ENCODE data around the gene MARCHF9. TPM values are rescaled to one million over a fixed set of nuclear protein-coding genes. Genes with fewer than 3 reads are reported as not detected.
"Not testable (repeated sequence)": the region's sequence is repeated elsewhere in the genome, so short reads cannot be mapped to it uniquely, and the experiment has no call there.

The MARCHF9 gene
- total RNA-seq, result 10 to 100 TPM; 18.2 to 19.2 TPM

- Mint-ChIP-seq H3K4me3 (peak within 1 kb of the TSS; percentile 87), H3K27me3 (no peaks in the 10 kb centered on the region), H3K4me1 (peaks cover 50% of the 10 kb centered on the region), H3K9me3 (no peaks in the 10 kb centered on the region), H3K27ac (peak within 1 kb of the TSS; percentile 55), H3K36me3 (peaks cover 31% of the 10 kb centered on the region)
- peak; percentile 86 for DNase-seq
Observed at GRCh38 chr12:57754411-57755193, at the start of gene MARCHF9. TSS of gene MARCHF9 (plus strand) at chr12:57755103. CDS start at chr12:57755529, 426 bp downstream.

GRCh38 chr12:57707250-57707649 is 47.7 kb upstream of the MARCHF9 start:
- DNase-seq, result no peak
- Mint-ChIP-seq H3K27ac (no peak overlapping the region), H3K36me3 (peaks cover 39% of the 10 kb centered on the region), H3K27me3 (no peaks in the 10 kb centered on the region), H3K4me1 (peaks cover 3% of the 10 kb centered on the region), H3K4me3 (no peak overlapping the region), H3K9me3 (peaks cover 12% of the 10 kb centered on the region)

GRCh38 chr12:57708296-57708695 is 46.6 kb upstream of the MARCHF9 start:
- H3K9me3 Mint-ChIP-seq, result peaks cover 5% of the 10 kb centered on the region
- no peak for DNase-seq
- H3K4me3 Mint-ChIP-seq, result no peak overlapping the region
- H3K4me1 Mint-ChIP-seq, result peaks cover 3% of the 10 kb centered on the region
- H3K36me3 Mint-ChIP-seq, result peaks cover 29% of the 10 kb centered on the region
- H3K27me3 Mint-ChIP-seq, result no peaks in the 10 kb centered on the region
- no peak overlapping the region for H3K27ac Mint-ChIP-seq

GRCh38 chr12:57712701-57713100 is 42.2 kb upstream of the MARCHF9 start:
- Mint-ChIP-seq H3K27me3 (no peaks in the 10 kb centered on the region), H3K36me3 (peaks cover 12% of the 10 kb centered on the region), H3K27ac (no peak overlapping the region), H3K4me3 (no peak overlapping the region), H3K9me3 (no peaks in the 10 kb centered on the region), H3K4me1 (peaks cover 3% of the 10 kb centered on the region)
- DNase-seq, result no peak

GRCh38 chr12:57713209-57713608 is 41.7 kb upstream of the MARCHF9 start:
- H3K27ac Mint-ChIP-seq, result no peak overlapping the region
- peaks cover 15% of the 10 kb centered on the region for H3K36me3 Mint-ChIP-seq
- H3K27me3 Mint-ChIP-seq, result no peaks in the 10 kb centered on the region
- H3K4me3 Mint-ChIP-seq, result no peak overlapping the region
- no peak for DNase-seq
- H3K9me3 Mint-ChIP-seq, result no peaks in the 10 kb centered on the region
- H3K4me1 Mint-ChIP-seq, result peaks cover 3% of the 10 kb centered on the region

GRCh38 chr12:57715036-57715748 is 39.7 kb upstream of the MARCHF9 start:
- H3K36me3 Mint-ChIP-seq, result peaks cover 24% of the 10 kb centered on the region
- not testable (repeated sequence) for H3K27ac Mint-ChIP-seq, H3K4me1 Mint-ChIP-seq, DNase-seq, H3K27me3 Mint-ChIP-seq, H3K9me3 Mint-ChIP-seq, H3K4me3 Mint-ChIP-seq

GRCh38 chr12:57715786-57716185 is 39.1 kb upstream of the MARCHF9 start:
- no peak overlapping the region for H3K27ac Mint-ChIP-seq
- no peak for DNase-seq
- no peaks in the 10 kb centered on the region for H3K9me3 Mint-ChIP-seq
- H3K36me3 Mint-ChIP-seq, result peaks cover 25% of the 10 kb centered on the region
- no peaks in the 10 kb centered on the region for H3K27me3 Mint-ChIP-seq
- H3K4me3 Mint-ChIP-seq, result no peak overlapping the region
- no peaks in the 10 kb centered on the region for H3K4me1 Mint-ChIP-seq

- Mint-ChIP-seq H3K4me1 (no peaks in the 10 kb centered on the region), H3K27me3 (no peaks in the 10 kb centered on the region), H3K4me3 (no peak overlapping the region), H3K27ac (no peak overlapping the region), H3K9me3 (no peaks in the 10 kb centered on the region), H3K36me3 (peaks cover 28% of the 10 kb centered on the region)
- no peak for DNase-seq
Observed at GRCh38 chr12:57716305-57716704, 38.6 kb upstream of the MARCHF9 start.

GRCh38 chr12:57717131-57717530 is 37.8 kb upstream of the MARCHF9 start:
- Mint-ChIP-seq H3K4me1 (peaks cover 2% of the 10 kb centered on the region), H3K27me3 (no peaks in the 10 kb centered on the region), H3K4me3 (no peak overlapping the region), H3K36me3 (peaks cover 26% of the 10 kb centered on the region), H3K9me3 (no peaks in the 10 kb centered on the region), H3K27ac (no peak overlapping the region)
- no peak for DNase-seq

GRCh38 chr12:57717846-57718640 is 36.9 kb upstream of the MARCHF9 start:
- H3K4me1 Mint-ChIP-seq, result peaks cover 2% of the 10 kb centered on the region
- no peak overlapping the region for H3K27ac Mint-ChIP-seq
- no peak overlapping the region for H3K4me3 Mint-ChIP-seq
- H3K36me3 Mint-ChIP-seq, result peaks cover 25% of the 10 kb centered on the region
- DNase-seq, result no peak
- no peaks in the 10 kb centered on the region for H3K9me3 Mint-ChIP-seq
- no peaks in the 10 kb centered on the region for H3K27me3 Mint-ChIP-seq

- DNase-seq, result no peak
- H3K9me3 Mint-ChIP-seq, result no peaks in the 10 kb centered on the region
- peaks cover 25% of the 10 kb centered on the region for H3K36me3 Mint-ChIP-seq
- peaks cover 2% of the 10 kb centered on the region for H3K4me1 Mint-ChIP-seq
- H3K27me3 Mint-ChIP-seq, result no peaks in the 10 kb centered on the region
- no peak overlapping the region for H3K27ac Mint-ChIP-seq
- no peak overlapping the region for H3K4me3 Mint-ChIP-seq
Observed at GRCh38 chr12:57718641-57719528, 36.0 kb upstream of the MARCHF9 start.

- H3K27me3 Mint-ChIP-seq, result no peaks in the 10 kb centered on the region
- H3K4me1 Mint-ChIP-seq, result peaks cover 2% of the 10 kb centered on the region
- peaks cover 25% of the 10 kb centered on the region for H3K36me3 Mint-ChIP-seq
Observed at GRCh38 chr12:57719777-57720605, 34.9 kb upstream of the MARCHF9 start.

GRCh38 chr12:57720606-57721595 is 34.0 kb upstream of the MARCHF9 start:
- peaks cover 25% of the 10 kb centered on the region for H3K36me3 Mint-ChIP-seq
- H3K9me3 Mint-ChIP-seq, result no peaks in the 10 kb centered on the region
- H3K27ac Mint-ChIP-seq, result no peak overlapping the region

More at GRCh38 chr12:57719777-57720605, 34.9 kb upstream of the MARCHF9 start:
- H3K9me3 Mint-ChIP-seq, result no peaks in the 10 kb centered on the region
- H3K27ac Mint-ChIP-seq, result peak overlapping the region; percentile 20
- DNase-seq, result no peak
- no peak overlapping the region for H3K4me3 Mint-ChIP-seq

More at GRCh38 chr12:57720606-57721595, 34.0 kb upstream of the MARCHF9 start:
- H3K4me1 Mint-ChIP-seq, result peaks cover 2% of the 10 kb centered on the region
- H3K4me3 Mint-ChIP-seq, result no peak overlapping the region
- DNase-seq, result no peak
- no peaks in the 10 kb centered on the region for H3K27me3 Mint-ChIP-seq
